Cardiac fibroblast (primary cell): ENCODE data around the gene GALK1.

Experiments used
- DNase-seq, 2 donors: peaks; one replicate each; pipeline versions ENCODE4 v3.0.0 to v3.0.0-alpha.2; 2010; ENCODE audit warnings: low read depth in 2 of 2
- H3K4me3 ChIP-seq, 2 donors: replicated peaks in 1 of 2; 1 replicate in 1 of 2; 2 replicates in 1 of 2; pipeline ENCODE4 v1.5.1; 2011; ENCODE audit warnings: low read depth in 2 of 2, low read length in 2 of 2, mild to moderate bottlenecking in 2 of 2, moderate library complexity in 1 of 2
- TF ChIP-seq, protein P1 (sequence below): IDR thresholded peaks from one replicate; pipeline ENCODE4 v1.5.1; 2011; ENCODE audit warnings: low read depth, mild to moderate bottlenecking, low read length, inconsistent platforms

Gene GALK1

DNA sequence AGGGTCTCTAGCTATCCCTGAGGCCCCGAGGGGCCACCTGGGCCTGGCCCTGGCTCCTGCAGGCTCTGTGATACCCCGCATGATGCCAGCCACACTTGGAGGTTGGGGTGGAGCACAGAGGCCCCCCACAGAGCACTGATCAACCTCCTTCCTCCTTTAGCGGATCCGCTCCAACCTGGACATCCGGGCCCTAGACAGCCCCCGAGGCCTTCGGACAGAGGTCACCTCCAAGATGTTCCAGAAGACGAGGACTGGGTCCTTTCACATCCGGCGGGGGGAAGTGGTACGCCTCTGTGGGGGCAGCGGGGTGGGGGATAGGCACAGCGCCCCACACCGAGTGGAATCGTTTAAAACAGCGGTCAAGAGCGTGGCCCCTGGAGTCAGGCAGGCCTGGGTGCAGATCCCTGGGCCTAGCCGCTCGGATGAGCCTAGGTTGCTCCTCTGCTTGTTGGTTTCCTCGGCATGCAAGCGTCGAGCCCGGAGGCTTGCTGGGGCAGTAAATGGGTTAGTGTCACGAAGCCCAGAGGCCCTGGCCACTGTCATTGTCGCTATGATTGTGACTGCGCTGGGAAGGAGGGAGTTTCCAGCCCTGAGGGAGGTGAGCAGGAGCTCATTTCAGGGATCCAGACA lies 33.8 kb downstream of the GALK1 start:
- TF ChIP-seq, protein P1, sequence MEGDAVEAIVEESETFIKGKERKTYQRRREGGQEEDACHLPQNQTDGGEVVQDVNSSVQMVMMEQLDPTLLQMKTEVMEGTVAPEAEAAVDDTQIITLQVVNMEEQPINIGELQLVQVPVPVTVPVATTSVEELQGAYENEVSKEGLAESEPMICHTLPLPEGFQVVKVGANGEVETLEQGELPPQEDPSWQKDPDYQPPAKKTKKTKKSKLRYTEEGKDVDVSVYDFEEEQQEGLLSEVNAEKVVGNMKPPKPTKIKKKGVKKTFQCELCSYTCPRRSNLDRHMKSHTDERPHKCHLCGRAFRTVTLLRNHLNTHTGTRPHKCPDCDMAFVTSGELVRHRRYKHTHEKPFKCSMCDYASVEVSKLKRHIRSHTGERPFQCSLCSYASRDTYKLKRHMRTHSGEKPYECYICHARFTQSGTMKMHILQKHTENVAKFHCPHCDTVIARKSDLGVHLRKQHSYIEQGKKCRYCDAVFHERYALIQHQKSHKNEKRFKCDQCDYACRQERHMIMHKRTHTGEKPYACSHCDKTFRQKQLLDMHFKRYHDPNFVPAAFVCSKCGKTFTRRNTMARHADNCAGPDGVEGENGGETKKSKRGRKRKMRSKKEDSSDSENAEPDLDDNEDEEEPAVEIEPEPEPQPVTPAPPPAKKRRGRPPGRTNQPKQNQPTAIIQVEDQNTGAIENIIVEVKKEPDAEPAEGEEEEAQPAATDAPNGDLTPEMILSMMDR = no peak
- no peak overlapping the region for H3K4me3 ChIP-seq
- DNase-seq = no peak

DNA sequence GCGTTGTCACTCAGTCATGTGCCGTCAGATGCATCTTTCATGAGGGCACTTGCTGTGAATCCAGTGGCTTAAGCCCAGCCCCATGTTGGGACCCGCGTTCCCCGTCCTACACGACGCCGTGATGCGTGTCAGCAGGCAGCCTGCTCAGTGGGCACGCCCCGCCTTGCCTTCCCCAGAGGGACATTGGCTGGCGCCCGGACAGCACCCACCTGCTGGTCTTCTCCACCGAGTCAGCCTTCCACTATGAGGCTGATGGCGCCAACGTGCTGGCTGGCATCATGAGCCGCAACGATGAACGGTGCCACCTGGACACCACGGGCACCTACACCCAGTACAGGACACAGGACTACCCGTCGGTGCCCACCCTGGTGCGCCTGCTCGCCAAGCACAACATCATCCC lies 34.9 kb downstream of the GALK1 start:
- TF ChIP-seq, protein P1 = no peak
- H3K4me3 ChIP-seq = no peak overlapping the region
- no peak for DNase-seq

DNA sequence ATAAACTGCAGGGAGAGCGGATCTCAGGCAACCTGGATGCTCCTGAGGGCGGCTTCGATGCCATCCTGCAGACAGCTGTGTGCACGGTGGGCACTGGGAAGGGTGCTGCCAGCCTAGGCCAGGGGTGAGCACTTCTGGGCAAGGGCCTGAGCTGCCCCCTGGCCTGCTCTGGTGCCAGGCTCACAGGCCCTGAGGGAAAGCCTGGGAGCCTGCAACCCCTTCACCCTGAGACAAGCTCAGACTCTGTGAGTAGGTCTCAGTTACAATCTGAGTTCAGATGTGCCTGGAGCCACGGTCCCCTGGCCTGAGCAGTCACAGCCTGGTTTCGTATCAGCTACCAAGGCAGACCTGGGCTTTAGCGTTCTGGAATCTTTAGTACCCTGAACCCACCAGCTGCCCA lies 35.6 kb downstream of the GALK1 start:
- DNase-seq = no peak
- H3K4me3 ChIP-seq = no peak overlapping the region
- TF ChIP-seq, protein P1 = no peak

DNA sequence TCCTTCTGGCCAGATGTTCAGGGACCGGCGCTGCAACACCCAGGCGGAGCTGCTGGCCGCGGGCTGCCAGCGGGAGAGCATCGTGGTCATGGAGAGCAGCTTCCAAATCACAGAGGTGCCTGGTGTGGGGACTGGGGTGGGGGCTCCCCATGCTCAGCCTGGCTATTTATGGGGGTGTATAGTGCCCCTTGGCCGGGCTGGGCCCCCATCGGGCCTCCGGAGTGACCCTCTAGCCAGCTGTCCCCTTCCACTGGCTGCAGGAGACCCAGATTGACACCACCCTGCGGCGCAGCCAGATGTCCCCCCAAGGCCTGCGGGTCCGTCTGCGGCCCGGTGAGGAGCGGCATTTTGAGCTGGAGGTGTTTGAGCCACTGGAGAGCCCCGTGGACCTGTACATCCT lies 37.6 kb downstream of the GALK1 start:
- TF ChIP-seq, protein P1 = no peak
- no peak for DNase-seq
- H3K4me3 ChIP-seq = no peak overlapping the region

DNA sequence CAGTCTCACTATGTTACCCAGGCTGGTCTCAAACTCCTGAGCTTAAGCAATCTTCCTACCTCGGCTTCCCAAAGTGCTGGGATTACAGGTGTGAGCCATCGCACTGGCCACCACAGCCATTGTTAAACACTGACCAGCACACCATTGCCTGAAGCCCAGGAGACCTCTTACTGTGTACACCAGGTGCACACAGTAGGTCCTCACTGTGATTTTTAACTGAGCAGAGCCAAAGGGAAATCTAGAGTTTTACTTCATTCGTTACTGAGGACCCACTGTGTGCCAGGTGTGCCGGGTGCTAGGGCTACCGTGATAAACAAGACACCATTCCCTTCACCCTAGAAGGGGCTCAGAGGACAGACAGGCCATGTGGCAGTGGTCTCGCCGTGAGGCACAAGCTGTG lies 39.5 kb downstream of the GALK1 start:
- TF ChIP-seq, protein P1 = no peak
- no peak overlapping the region for H3K4me3 ChIP-seq
- DNase-seq = no peak

DNA sequence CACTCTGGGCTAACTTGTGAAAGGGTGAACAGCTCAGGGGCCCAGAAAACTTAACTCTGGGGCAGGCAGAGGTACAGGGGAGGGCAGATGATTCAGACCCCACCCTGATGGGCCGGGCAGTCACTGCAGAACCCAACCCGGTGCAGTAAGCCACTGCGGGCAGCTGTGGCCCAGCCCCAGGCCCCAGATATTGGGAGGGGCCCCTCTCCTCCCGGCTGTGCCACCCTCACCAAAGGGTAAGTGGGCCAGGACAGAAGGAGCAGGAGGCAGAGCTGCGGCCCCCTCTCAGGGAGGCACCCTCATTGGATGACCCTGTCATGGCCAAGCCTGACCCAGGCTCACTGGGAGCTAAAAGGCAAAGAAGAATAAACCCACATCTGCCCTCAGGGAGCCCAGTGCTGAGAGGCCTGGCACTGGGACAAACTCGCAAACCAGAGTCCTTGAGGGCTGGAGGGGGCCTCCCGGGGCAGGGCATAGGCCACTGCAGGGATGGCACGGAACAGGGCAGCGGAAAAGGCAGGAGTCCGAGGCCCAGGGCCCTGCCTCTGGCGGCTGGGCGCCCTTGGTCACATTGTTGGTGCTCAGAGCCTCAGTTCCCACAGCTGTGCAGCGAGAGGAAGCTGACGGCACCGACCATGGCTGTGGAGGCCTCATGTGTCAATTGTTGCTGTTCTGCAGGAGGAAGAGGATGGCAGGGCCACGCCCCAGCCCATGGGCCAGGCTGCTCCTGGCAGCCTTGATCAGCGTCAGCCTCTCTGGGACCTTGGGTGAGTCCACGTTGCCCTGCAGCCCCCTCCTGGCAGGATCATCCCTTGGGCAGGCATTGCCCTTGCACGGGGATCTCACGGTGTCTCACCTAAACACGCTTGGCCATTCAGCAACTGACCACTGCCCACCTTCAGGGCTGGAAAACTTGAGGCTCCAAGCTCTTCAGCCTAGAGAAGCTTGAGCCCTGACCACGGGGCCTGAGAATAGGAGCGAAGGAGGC lies 40.7 kb downstream of the GALK1 start:
- no peak overlapping the region for H3K4me3 ChIP-seq
- no peak for DNase-seq
- TF ChIP-seq, protein P1 = no peak
